ENCODE measurements around the gene ALDH1A2.

The ALDH1A2 gene

GRCh38 chr15:57910672-57911071, 154.8 kb downstream of the ALDH1A2 start:
- no peak for DNase-seq (ENCODE audit: low spot score)
- FAIRE-seq = no peak

GRCh38 chr15:57909388-57909787, 156.1 kb downstream of the ALDH1A2 start:
- DNase-seq (ENCODE audit: low spot score) = no peak
- no peak for FAIRE-seq

- DNase-seq (ENCODE audit: low spot score) (no peak), FAIRE-seq (no peak)
Measured at GRCh38 chr15:57903626-57904025, 161.9 kb downstream of the ALDH1A2 start.
